Subcutaneous abdominal adipose tissue (tissue), 5 donors: ENCODE measurements around the gene TDP1.
"Not testable (repeated sequence)": the region's sequence is repeated elsewhere in the genome, so short reads cannot be mapped to it uniquely, and the experiment has no call there.

Experiments
- H3K27ac ChIP-seq: one replicate; pipeline ENCODE4 v1.7.0; 2013; ENCODE audit warnings: low read depth, mild to moderate bottlenecking, inconsistent platforms, low read length, moderate library complexity
- H3K27me3 ChIP-seq, 5 donors: one replicate each; pipeline ENCODE4 v1.7.0; 2013; ENCODE audit warnings: low read length in 5 of 5, inconsistent platforms in 1 of 5; ENCODE audit not compliant: control insufficient read depth in 5 of 5, insufficient read depth in 4 of 5
- H3K36me3 ChIP-seq, 5 donors: one replicate each; pipeline ENCODE4 v1.7.0; 2013; ENCODE audit warnings: low read length in 5 of 5; ENCODE audit not compliant: control insufficient read depth in 5 of 5, insufficient read depth in 5 of 5
- H3K4me1 ChIP-seq, 5 donors: one replicate each; pipeline ENCODE4 v1.7.0; 2013; ENCODE audit warnings: low read length in 5 of 5, mild to moderate bottlenecking in 3 of 5, moderate library complexity in 1 of 5; ENCODE audit not compliant: control insufficient read depth in 5 of 5, insufficient read depth in 5 of 5
- H3K4me3 ChIP-seq, 5 donors: one replicate each; pipeline ENCODE4 v1.7.0; 2013; ENCODE audit warnings: low read length in 5 of 5, low read depth in 1 of 5
- H3K9ac ChIP-seq, 5 donors: one replicate each; pipeline ENCODE4 v1.7.0; 2013; ENCODE audit warnings: low read length in 5 of 5, mild to moderate bottlenecking in 4 of 5, moderate library complexity in 3 of 5
- H3K9me3 ChIP-seq, 5 donors: one replicate each; pipeline ENCODE4 v1.7.0; 2013; ENCODE audit warnings: low read length in 5 of 5; ENCODE audit not compliant: control insufficient read depth in 5 of 5
- donor health status: healthy.
- donor health status: healthy.
- donor health status: healthy.
- donor health status: healthy.
- donor health status: healthy.

TDP1 gene

GRCh38 chr14:90005939-90006530 is 50.3 kb downstream of the TDP1 start:
- Histone ChIP-seq H3K36me3 (peaks cover 0 to 18% (median 4%) of the 10 kb centered on the region in 5 donors), H3K4me3 (no peak overlapping the region)

GRCh38 chr14:90017371-90017770 is 61.6 kb downstream of the TDP1 start:
- Histone ChIP-seq H3K27me3 (no peaks in the 10 kb centered on the region), H3K9ac (no peak overlapping the region), H3K4me1 (no peaks in the 10 kb centered on the region), H3K36me3 (peaks cover 3 to 53% (median 27%) of the 10 kb centered on the region in 5 donors), H3K9me3 (no peaks in the 10 kb centered on the region), H3K27ac (no peak overlapping the region), H3K4me3 (no peak overlapping the region)

More at GRCh38 chr14:90005939-90006530, 50.3 kb downstream of the TDP1 start:
- Histone ChIP-seq H3K9ac (no peak overlapping the region), H3K27ac (no peak overlapping the region), H3K27me3 (no peaks in the 10 kb centered on the region), H3K9me3 (no peaks in the 10 kb centered on the region), H3K4me1 (no peaks in the 10 kb centered on the region)

DNA sequence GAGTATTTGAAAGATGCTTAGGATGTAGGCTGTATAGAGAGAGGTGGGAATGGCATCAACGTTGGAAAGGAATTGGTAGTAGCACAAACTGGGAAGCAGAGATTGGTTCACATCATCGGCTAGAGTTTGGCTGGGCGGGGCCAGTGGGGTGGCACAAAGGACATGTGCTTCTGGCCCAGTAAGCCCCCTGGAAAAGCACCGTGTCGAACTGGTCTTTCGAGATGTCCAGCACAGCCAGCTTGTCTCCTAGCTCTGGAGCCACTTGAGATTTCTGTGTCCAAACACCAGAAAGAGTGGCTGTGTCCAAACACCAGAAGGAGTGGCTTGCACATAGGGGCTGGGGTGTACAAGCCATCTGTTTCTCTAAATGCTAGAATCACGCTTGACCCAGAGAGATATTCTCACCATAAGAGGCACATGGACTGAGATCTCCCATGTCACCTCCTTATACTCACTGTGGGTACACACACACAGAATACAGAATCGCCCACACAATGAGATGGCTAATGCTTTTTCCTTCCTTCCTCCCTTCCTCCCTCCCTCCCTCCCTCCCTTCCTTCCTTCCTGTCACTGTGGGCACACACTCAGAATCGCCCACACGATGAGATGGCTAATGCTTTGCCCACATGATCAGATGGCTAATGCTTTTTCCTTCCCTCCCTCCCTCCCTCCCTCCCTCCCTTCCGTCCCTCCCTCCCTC is 64.2 kb downstream of the TDP1 start:
- H3K27ac ChIP-seq = no peak overlapping the region
- H3K9ac ChIP-seq = no peak overlapping the region
- H3K36me3 ChIP-seq = peaks cover 3 to 69% (median 35%) of the 10 kb centered on the region in 5 donors
- H3K27me3 ChIP-seq = no peaks in the 10 kb centered on the region
- H3K4me1 ChIP-seq = peaks cover 0 to 2% (median 0%) of the 10 kb centered on the region in 5 donors
- no peaks in the 10 kb centered on the region for H3K9me3 ChIP-seq
- no peak overlapping the region for H3K4me3 ChIP-seq

- no peak overlapping the region for H3K4me3 ChIP-seq
- no peak overlapping the region for H3K27ac ChIP-seq
- H3K4me1 ChIP-seq = peaks cover 0 to 11% (median 0%) of the 10 kb centered on the region in 5 donors
- H3K9me3 ChIP-seq = no peaks in the 10 kb centered on the region
- H3K9ac ChIP-seq = no peak overlapping the region
- H3K36me3 ChIP-seq = peaks cover 6 to 62% (median 34%) of the 10 kb centered on the region in 5 donors
- H3K27me3 ChIP-seq = no peaks in the 10 kb centered on the region
Observed at GRCh38 chr14:90023176-90023896, 67.6 kb downstream of the TDP1 start.

DNA sequence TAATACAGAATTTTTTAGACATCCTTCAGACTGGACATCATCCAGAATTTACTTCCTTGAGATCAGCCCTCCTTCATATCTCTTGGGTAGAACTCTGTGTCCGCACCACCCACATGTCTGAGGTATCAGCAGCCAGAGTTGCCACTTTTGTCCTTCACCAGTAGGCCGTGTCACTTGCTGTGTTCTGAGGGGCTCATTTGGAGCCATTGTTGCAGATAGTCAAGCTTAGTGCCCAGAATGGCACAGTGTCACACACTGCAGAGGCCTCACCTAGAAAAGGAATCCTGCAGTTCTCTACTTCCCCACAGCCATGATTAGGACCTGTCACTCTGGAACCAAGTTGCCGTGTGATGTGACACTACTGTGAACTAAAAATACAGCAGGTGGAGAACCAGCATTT is 69.2 kb downstream of the TDP1 start:
- no peaks in the 10 kb centered on the region for H3K9me3 ChIP-seq
- no peaks in the 10 kb centered on the region for H3K27me3 ChIP-seq
- no peak overlapping the region for H3K9ac ChIP-seq
- H3K4me3 ChIP-seq = no peak overlapping the region
- no peak overlapping the region for H3K27ac ChIP-seq
- H3K36me3 ChIP-seq = peaks cover 4 to 51% (median 27%) of the 10 kb centered on the region in 5 donors
- peaks cover 0 to 11% (median 0%) of the 10 kb centered on the region in 5 donors for H3K4me1 ChIP-seq

- not testable (repeated sequence) for H3K27me3 ChIP-seq, H3K27ac ChIP-seq, H3K9me3 ChIP-seq, H3K9ac ChIP-seq, H3K4me3 ChIP-seq
- Histone ChIP-seq H3K4me1 (peaks cover 0 to 11% (median 0%) of the 10 kb centered on the region in 5 donors), H3K36me3 (peaks cover 4 to 46% (median 22%) of the 10 kb centered on the region in 5 donors)
Observed at GRCh38 chr14:90026608-90027007, 70.9 kb downstream of the TDP1 start.

DNA sequence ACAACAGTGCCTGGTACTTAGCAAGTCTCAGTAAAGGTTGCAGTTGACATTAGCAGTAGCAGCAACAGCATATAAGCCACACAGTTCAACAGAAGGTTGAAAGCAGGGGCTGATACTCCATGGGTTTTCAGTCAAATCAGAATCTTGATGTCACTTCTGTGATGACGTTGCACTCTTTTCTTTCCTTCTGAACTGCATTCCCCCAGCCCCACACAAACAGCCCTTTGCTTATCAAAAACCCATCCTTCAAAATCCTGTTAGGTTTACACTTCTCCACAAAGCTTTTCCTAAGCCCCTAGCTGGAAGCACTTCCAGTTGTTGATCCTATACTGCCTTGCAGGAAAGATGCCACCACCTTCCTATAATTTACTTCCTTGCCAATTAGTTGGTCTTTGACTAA is 72.1 kb downstream of the TDP1 start:
- Histone ChIP-seq H3K4me1 (peaks cover 0 to 11% (median 0%) of the 10 kb centered on the region in 5 donors), H3K36me3 (peaks cover 4 to 34% (median 15%) of the 10 kb centered on the region in 5 donors), H3K9ac (no peak overlapping the region), H3K27me3 (no peaks in the 10 kb centered on the region), H3K4me3 (no peak overlapping the region), H3K9me3 (no peaks in the 10 kb centered on the region), H3K27ac (no peak overlapping the region)

- Histone ChIP-seq H3K36me3 (peaks cover 17 to 28% (median 22%) of the 10 kb centered on the region in 5 donors), H3K27ac (no peak overlapping the region)
Observed at GRCh38 chr14:90034156-90034555, 78.4 kb downstream of the TDP1 start.

GRCh38 chr14:90034835-90035525 is 79.3 kb downstream of the TDP1 start:
- Histone ChIP-seq H3K4me3 (no peak overlapping the region), H3K9me3 (no peaks in the 10 kb centered on the region), H3K36me3 (peaks cover 17 to 31% (median 25%) of the 10 kb centered on the region in 5 donors), H3K27ac (no peak overlapping the region), H3K9ac (no peak overlapping the region), H3K4me1 (no peaks in the 10 kb centered on the region), H3K27me3 (no peaks in the 10 kb centered on the region)

More at GRCh38 chr14:90034156-90034555, 78.4 kb downstream of the TDP1 start:
- no peak overlapping the region for H3K9ac ChIP-seq
- H3K9me3 ChIP-seq = no peaks in the 10 kb centered on the region
- no peaks in the 10 kb centered on the region for H3K27me3 ChIP-seq
- no peak overlapping the region for H3K4me3 ChIP-seq
- no peaks in the 10 kb centered on the region for H3K4me1 ChIP-seq
